Measurements from ENCODE around the gene FAM107B.

FAM107B gene

GRCh38 chr10:14581553-14582321, 193.0 kb downstream of the FAM107B start:
- H3K9me3 Mint-ChIP-seq, result no peaks in the 10 kb centered on the region
- no peak overlapping the region for H3K27ac Mint-ChIP-seq
- no peak for DNase-seq
- TF ChIP-seq CTCF (IDR thresholded peaks at IDR 0.05), result no peak
- H3K4me3 Mint-ChIP-seq, result no peak overlapping the region
- peaks cover 35% of the 10 kb centered on the region for H3K36me3 Mint-ChIP-seq (ENCODE audit: low read depth)
- H3K27me3 Mint-ChIP-seq (ENCODE audit: low read depth, poor library complexity), result peaks cover 4% of the 10 kb centered on the region
- H3K4me1 Mint-ChIP-seq, result peaks cover 16% of the 10 kb centered on the region

GRCh38 chr10:14580671-14581332, 193.9 kb downstream of the FAM107B start:
- H3K27ac Mint-ChIP-seq, result no peak overlapping the region
- TF ChIP-seq CTCF (IDR thresholded peaks at IDR 0.05), result no peak
- peaks cover 38% of the 10 kb centered on the region for H3K36me3 Mint-ChIP-seq (ENCODE audit: low read depth)
- no peaks in the 10 kb centered on the region for H3K9me3 Mint-ChIP-seq
- H3K4me3 Mint-ChIP-seq, result no peak overlapping the region
- DNase-seq, result no peak
- H3K27me3 Mint-ChIP-seq (ENCODE audit: low read depth, poor library complexity), result no peaks in the 10 kb centered on the region
- peaks cover 11% of the 10 kb centered on the region for H3K4me1 Mint-ChIP-seq

GRCh38 chr10:14579405-14579804, 195.3 kb downstream of the FAM107B start:
- H3K27ac Mint-ChIP-seq, result no peak overlapping the region
- peaks cover 6% of the 10 kb centered on the region for H3K4me1 Mint-ChIP-seq
- H3K27me3 Mint-ChIP-seq (ENCODE audit: low read depth, poor library complexity), result no peaks in the 10 kb centered on the region
- no peak for DNase-seq
- no peak overlapping the region for H3K4me3 Mint-ChIP-seq
- TF ChIP-seq CTCF (IDR thresholded peaks at IDR 0.05), result no peak
- H3K36me3 Mint-ChIP-seq (ENCODE audit: low read depth), result peaks cover 44% of the 10 kb centered on the region
- no peaks in the 10 kb centered on the region for H3K9me3 Mint-ChIP-seq

- peaks cover 3% of the 10 kb centered on the region for H3K9me3 Mint-ChIP-seq
- peaks cover 6% of the 10 kb centered on the region for H3K4me1 Mint-ChIP-seq
- peak overlapping the region; percentile 8 for H3K27ac Mint-ChIP-seq
- peaks cover 39% of the 10 kb centered on the region for H3K36me3 Mint-ChIP-seq (ENCODE audit: low read depth)
- no peak for TF ChIP-seq CTCF (IDR thresholded peaks at IDR 0.05)
- DNase-seq, result no peak
- H3K4me3 Mint-ChIP-seq, result no peak overlapping the region
- no peaks in the 10 kb centered on the region for H3K27me3 Mint-ChIP-seq (ENCODE audit: low read depth, poor library complexity)
Observed at GRCh38 chr10:14578060-14578952, 196.4 kb downstream of the FAM107B start.

GRCh38 chr10:14574885-14575284, 199.8 kb downstream of the FAM107B start:
- DNase-seq, result no peak
- TF ChIP-seq CTCF (IDR thresholded peaks at IDR 0.05), result no peak
- Mint-ChIP-seq H3K4me3 (no peak overlapping the region), H3K9me3 (peaks cover 3% of the 10 kb centered on the region), H3K27me3 (ENCODE audit: low read depth, poor library complexity) (no peaks in the 10 kb centered on the region), H3K36me3 (ENCODE audit: low read depth) (peaks cover 35% of the 10 kb centered on the region), H3K4me1 (peaks cover 13% of the 10 kb centered on the region), H3K27ac (no peak overlapping the region)
